ENCODE measurements around the gene SNAI1.

DNA sequence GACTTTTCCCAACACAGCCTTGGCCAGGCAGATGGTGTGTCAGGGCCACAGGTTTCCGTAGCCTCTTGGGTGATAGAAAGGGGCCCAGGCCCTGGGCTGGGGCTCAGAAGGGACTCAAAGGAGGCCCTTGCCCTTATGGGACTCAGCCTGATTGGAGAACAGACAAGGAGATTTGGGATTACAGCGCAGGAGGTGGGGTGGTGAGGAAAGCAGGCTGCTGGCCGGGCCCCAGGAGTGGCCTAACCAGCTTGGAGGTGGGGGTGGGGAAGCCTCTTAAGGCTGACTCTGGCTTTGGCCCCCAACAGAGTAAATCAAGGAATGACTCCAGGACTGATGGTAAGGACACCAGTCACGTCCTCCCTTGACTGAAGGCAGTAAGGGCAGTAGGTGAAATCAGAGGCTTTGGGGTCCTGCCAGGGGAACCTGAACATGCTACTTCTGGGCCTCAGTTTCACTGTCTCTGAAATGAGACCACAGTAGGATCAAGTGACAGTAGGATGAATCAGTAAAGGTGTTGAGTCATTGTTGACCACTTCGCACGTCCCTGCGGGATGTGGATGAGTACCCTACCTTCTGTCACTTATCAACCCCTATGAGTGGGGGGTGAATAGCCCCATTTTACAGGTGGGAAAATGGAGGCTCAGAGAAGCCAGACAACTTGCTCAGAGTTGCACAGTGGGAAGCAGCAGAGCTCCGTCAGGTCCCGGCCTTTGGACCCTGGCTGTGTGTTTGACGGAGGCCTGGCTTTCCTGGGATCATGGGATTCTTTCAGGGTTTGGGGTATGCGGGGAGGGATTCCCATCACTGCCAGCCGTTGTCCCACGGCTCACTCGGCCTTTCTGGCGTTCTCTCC, 4.5 kb downstream of the SNAI1 start:
- TF ChIP-seq, protein P1, sequence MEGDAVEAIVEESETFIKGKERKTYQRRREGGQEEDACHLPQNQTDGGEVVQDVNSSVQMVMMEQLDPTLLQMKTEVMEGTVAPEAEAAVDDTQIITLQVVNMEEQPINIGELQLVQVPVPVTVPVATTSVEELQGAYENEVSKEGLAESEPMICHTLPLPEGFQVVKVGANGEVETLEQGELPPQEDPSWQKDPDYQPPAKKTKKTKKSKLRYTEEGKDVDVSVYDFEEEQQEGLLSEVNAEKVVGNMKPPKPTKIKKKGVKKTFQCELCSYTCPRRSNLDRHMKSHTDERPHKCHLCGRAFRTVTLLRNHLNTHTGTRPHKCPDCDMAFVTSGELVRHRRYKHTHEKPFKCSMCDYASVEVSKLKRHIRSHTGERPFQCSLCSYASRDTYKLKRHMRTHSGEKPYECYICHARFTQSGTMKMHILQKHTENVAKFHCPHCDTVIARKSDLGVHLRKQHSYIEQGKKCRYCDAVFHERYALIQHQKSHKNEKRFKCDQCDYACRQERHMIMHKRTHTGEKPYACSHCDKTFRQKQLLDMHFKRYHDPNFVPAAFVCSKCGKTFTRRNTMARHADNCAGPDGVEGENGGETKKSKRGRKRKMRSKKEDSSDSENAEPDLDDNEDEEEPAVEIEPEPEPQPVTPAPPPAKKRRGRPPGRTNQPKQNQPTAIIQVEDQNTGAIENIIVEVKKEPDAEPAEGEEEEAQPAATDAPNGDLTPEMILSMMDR (IDR thresholded peaks at IDR 0.05), result no peak
- no peak for TF ChIP-seq POLR2A (IDR thresholded peaks at IDR 0.05)

Measured in breast epithelium (tissue), 3 donors.